H1 (cell line): ENCODE results near the gene PTPRJ. TPM values are rescaled to one million over a fixed set of nuclear protein-coding genes. Genes with fewer than 3 reads are reported as not detected.

Experiments
- CTCF ChIA-PET: fragments of 300-600 bp; sonication (Branson Sonifier 250); formaldehyde crosslinking; loops from one replicate; lab custom pipeline; 2021; ENCODE audit not compliant: partially characterized antibody; lab: Charles Lee
- POLR2A ChIA-PET: fragments of 300-600 bp; sonication (Branson Sonifier 250); formaldehyde crosslinking; loops from one replicate; lab custom pipeline; 2021; ENCODE audit warnings: inconsistent platforms; ENCODE audit not compliant: partially characterized antibody; lab: Charles Lee
- DNase-seq, 2 experiments: peaks; one replicate each; pipeline versions ENCODE4 v3.0.0 to v3.0.0-alpha.2; 2010 to 2022; ENCODE audit warnings: low spot score in 2 of 2, low read depth in 1 of 2, mixed read lengths in 1 of 2
- FAIRE-seq: peaks from 2 replicates; lab custom pipeline; 2011; peaks lifted over from hg19 to GRCh38; lab: Jason Lieb, UNC
- H2AFZ ChIP-seq: 2 replicates; pipeline ENCODE4 v1.8.1; 2012; ENCODE audit warnings: low read length, inconsistent platforms
- H2AK5ac ChIP-seq: 2 replicates; pipeline ENCODE4 v1.6.1; 2013; ENCODE audit warnings: low read depth, low read length
- H2BK120ac ChIP-seq: replicated peaks from 2 replicates; pipeline ENCODE3; 2013; ENCODE audit warnings: low read depth, low read length, inconsistent platforms
- H2BK12ac ChIP-seq: 2 replicates; pipeline ENCODE4 v1.6.1; 2013; ENCODE audit warnings: low read depth, low read length
- H2BK15ac ChIP-seq: 2 replicates; pipeline ENCODE4 v1.6.1; 2013; ENCODE audit warnings: low read length
- H2BK20ac ChIP-seq: 2 replicates; pipeline ENCODE4 v1.6.1; 2013; ENCODE audit warnings: low read length
- H2BK5ac ChIP-seq: 2 replicates; pipeline ENCODE4 v1.6.1; 2013; ENCODE audit warnings: low read depth, low read length
- H3K14ac ChIP-seq: 2 replicates; pipeline ENCODE4 v1.6.1; 2013; ENCODE audit warnings: inconsistent platforms; ENCODE audit not compliant: insufficient read length
- H3K18ac ChIP-seq: 2 replicates; pipeline ENCODE4 v1.6.1; 2013; ENCODE audit warnings: low read length; ENCODE audit errors: extremely low read depth
- H3K23ac ChIP-seq: 2 replicates; pipeline ENCODE4 v1.6.1; 2013; ENCODE audit warnings: inconsistent platforms; ENCODE audit not compliant: insufficient read length
- H3K23me2 ChIP-seq: 2 replicates; pipeline ENCODE4 v1.6.1; 2013; ENCODE audit warnings: low read depth, low read length
- H3K27ac ChIP-seq: 2 replicates; pipeline ENCODE4 v1.6.1; 2011; ENCODE audit warnings: low read depth, low read length, inconsistent platforms
- H3K27me3 ChIP-seq, 4 experiments: replicated peaks in 1 of 4; 1 replicate in 1 of 4; 2 replicates in 3 of 4; pipeline versions ENCODE4 v1.6.1 to v1.8.1; 2011 to 2013; ENCODE audit warnings: low read length in 3 of 4, mild to moderate bottlenecking in 3 of 4, inconsistent platforms in 2 of 4, mixed read lengths in 2 of 4, moderate library complexity in 1 of 4; ENCODE audit not compliant: control insufficient read depth in 3 of 4, insufficient read depth in 3 of 4; ENCODE audit errors: extremely low read depth in 1 of 4
- H3K36me3 ChIP-seq, 4 experiments: 2 replicates each; pipeline versions ENCODE4 v1.6.1 to v1.8.1; 2011 to 2013; ENCODE audit warnings: mild to moderate bottlenecking in 4 of 4, low read length in 3 of 4, moderate library complexity in 2 of 4, control low read depth in 1 of 4, inconsistent platforms in 1 of 4; ENCODE audit not compliant: insufficient read depth in 4 of 4, control insufficient read depth in 2 of 4
- H3K4ac ChIP-seq: replicated peaks from 2 replicates; pipeline ENCODE3; 2013; ENCODE audit warnings: low read length, low read depth, mixed read lengths, inconsistent platforms; ENCODE audit not compliant: insufficient read length
- H3K4me1 ChIP-seq, 4 experiments: replicated peaks in 1 of 4; 1 replicate in 1 of 4; 2 replicates in 3 of 4; pipeline versions ENCODE4 v1.6.1 to v1.8.1; 2011 to 2013; ENCODE audit warnings: low read length in 3 of 4, inconsistent platforms in 2 of 4, mixed read lengths in 1 of 4; ENCODE audit not compliant: insufficient read depth in 4 of 4, control insufficient read depth in 3 of 4
- H3K4me2 ChIP-seq, 2 experiments: 2 replicates each; pipeline versions ENCODE4 v1.6.1 to v1.8.1; 2011 to 2013; ENCODE audit warnings: low read depth in 2 of 2, low read length in 2 of 2, control low read depth in 1 of 2, inconsistent platforms in 1 of 2, mild to moderate bottlenecking in 1 of 2; ENCODE audit not compliant: insufficient read depth in 1 of 2
- H3K4me3 ChIP-seq, 4 experiments: fragments of 200-600, 300-600 bp in 1 of 4; sonication (generic), shearing (Covaris generic), sonication (Bioruptor Twin) in 1 of 4; 2 replicates each; pipeline versions ENCODE4 v1.5.1 to v1.8.1; 2011 to 2016; ENCODE audit warnings: low read length in 4 of 4, low read depth in 3 of 4, control low read depth in 2 of 4, inconsistent platforms in 2 of 4, mild to moderate bottlenecking in 2 of 4, mixed read lengths in 1 of 4, moderate library complexity in 1 of 4; ENCODE audit not compliant: insufficient read depth in 2 of 4; ENCODE audit errors: extremely low read depth in 1 of 4
- H3K56ac ChIP-seq: replicated peaks from 2 replicates; pipeline ENCODE3; 2013; ENCODE audit warnings: low read depth, mild to moderate bottlenecking, mixed read lengths, low read length, inconsistent platforms; ENCODE audit not compliant: insufficient read length
- H3K79me1 ChIP-seq: 2 replicates; pipeline ENCODE4 v1.6.1; 2013; ENCODE audit warnings: low read depth, low read length, control low read depth
- H3K79me2 ChIP-seq, 2 experiments: 2 replicates each; pipeline versions ENCODE4 v1.6.1 to v1.8.1; 2012 to 2013; ENCODE audit warnings: low read length in 2 of 2, mild to moderate bottlenecking in 2 of 2, inconsistent platforms in 1 of 2; ENCODE audit not compliant: insufficient read depth in 2 of 2, control insufficient read depth in 1 of 2
- H3K9ac ChIP-seq, 4 experiments: replicated peaks in 1 of 4; 1 replicate in 1 of 4; 2 replicates in 3 of 4; pipeline versions ENCODE4 v1.6.1 to v1.8.1; 2011 to 2013; ENCODE audit warnings: low read depth in 3 of 4, low read length in 3 of 4, control low read depth in 2 of 4, mild to moderate bottlenecking in 2 of 4, moderate library complexity in 2 of 4, inconsistent platforms in 1 of 4; ENCODE audit errors: extremely low read depth in 1 of 4
- H3K9me3 ChIP-seq, 2 experiments: 2 replicates each; pipeline versions ENCODE4 v1.6.1 to v1.8.1; 2012 to 2013; ENCODE audit warnings: mild to moderate bottlenecking in 2 of 2, moderate library complexity in 2 of 2, control low read depth in 1 of 2, inconsistent platforms in 1 of 2, low read depth in 1 of 2, low read length in 1 of 2, mixed read lengths in 1 of 2; ENCODE audit not compliant: insufficient read depth in 2 of 2
- H4K20me1 ChIP-seq, 2 experiments: replicated peaks in 1 of 2; 2 replicates each; pipeline versions ENCODE3 to v1.8.1; 2011 to 2013; ENCODE audit warnings: inconsistent platforms in 2 of 2, low read length in 2 of 2, mild to moderate bottlenecking in 1 of 2; ENCODE audit not compliant: insufficient read depth in 2 of 2, control insufficient read depth in 1 of 2
- H4K5ac ChIP-seq: 2 replicates; pipeline ENCODE4 v1.6.1; 2013; ENCODE audit warnings: low read length, low read depth, mixed read lengths, inconsistent platforms; ENCODE audit not compliant: insufficient read length
- H4K8ac ChIP-seq: 2 replicates; pipeline ENCODE4 v1.8.0; 2013; ENCODE audit warnings: mild to moderate bottlenecking, moderate library complexity, low read length, inconsistent platforms; ENCODE audit not compliant: insufficient read depth; ENCODE audit errors: extremely low read depth
- H4K91ac ChIP-seq: replicated peaks from 2 replicates; pipeline ENCODE3; 2013; ENCODE audit warnings: low read length, mixed read lengths, inconsistent platforms; ENCODE audit not compliant: insufficient read length
- CHD1 ChIP-seq: IDR thresholded peaks from 2 replicates; pipeline ENCODE4 v1.6.1; 2012; ENCODE audit warnings: low read depth, low read length, improper control_type of control experiment
- E2F6 ChIP-seq: IDR thresholded peaks from 2 replicates; pipeline ENCODE4 v1.6.1; 2012; ENCODE audit warnings: inconsistent platforms
- EP300 ChIP-seq, 2 experiments: IDR thresholded peaks; 1 replicate in 1 of 2; 2 replicates in 1 of 2; pipeline ENCODE4 v1.6.1; 2011 to 2012; ENCODE audit warnings: low read depth in 2 of 2, low read length in 2 of 2, mild to moderate bottlenecking in 2 of 2, borderline replicate concordance in 1 of 2, inconsistent platforms in 1 of 2, moderate library complexity in 1 of 2
- RBBP5 ChIP-seq: IDR thresholded peaks from 2 replicates; pipeline ENCODE4 v1.7.1; 2012; ENCODE audit warnings: low read depth, mild to moderate bottlenecking, inconsistent platforms, low read length, moderate library complexity, borderline replicate concordance
- SIRT6 ChIP-seq: IDR thresholded peaks from one replicate; pipeline ENCODE4 v1.7.1; 2012; ENCODE audit warnings: low read length, inconsistent platforms
- SP1 ChIP-seq: IDR thresholded peaks from 2 replicates; pipeline ENCODE4 v1.6.1; 2011; ENCODE audit warnings: low read depth, low read length
- SP4 ChIP-seq: IDR thresholded peaks from 2 replicates; pipeline ENCODE4 v1.6.1; 2012; ENCODE audit warnings: low read length, inconsistent platforms
- USF2 ChIP-seq: IDR thresholded peaks from 2 replicates; pipeline ENCODE4 v1.6.1; 2011; ENCODE audit warnings: low read length, improper control_type of control experiment
- WGBS, 2 experiments: shearing (Covaris generic) in 1 of 2; methylation state at CpG; one replicate each; pipeline versions ENCODE4 v1.1.6 to v1.1.7; 2013 to 2015; ENCODE audit warnings: low lambda C conversion rate in 2 of 2, mixed read lengths in 2 of 2, inconsistent platforms in 1 of 2, low coverage in 1 of 2, missing lambda C conversion rate in 1 of 2; ENCODE audit not compliant: insufficient replicate concordance in 2 of 2, insufficient coverage in 1 of 2, insufficient read length in 1 of 2; ENCODE audit errors: extremely low coverage in 1 of 2, missing lambda C conversion rate in 1 of 2; 5-methylcytosine and 5-hydroxymethylcytosine counted together
- polyA plus RNA-seq, 7 experiments: library from polyadenylated mRNA; depleted of rRNA in 3 of 7; stranded (reverse) in 5 of 7; unstranded in 2 of 7; fragments of >200 nt in 5 of 7; fragments of 200-250 nt in 2 of 7; gene quantifications; 1 replicate in 5 of 7; 2 replicates in 1 of 7; 4 replicates in 1 of 7; pipeline versions ENCODE4 v1.2.1 to v1.2.3, GENCODE V29; 2011 to 2013; ENCODE audit warnings: missing spikeins in 2 of 7, mixed read lengths in 2 of 7
- total RNA-seq: library from RNA; stranded (reverse); fragmentation: NEBNext Ultra II Directional; extraction: Animal tissue kit (Norgen Biotek cat#: 25700); gene quantifications from 2 replicates; pipeline ENCODE4 v1.2.1, GENCODE V29; 2021

Gene PTPRJ
- total and polyA plus RNA-seq, 2 of the 8 experiments (the other 6 are each of a cell fraction or from before 2014, with no cell fraction given): 4.4 to 22.6 TPM

- H3K79me2 ChIP-seq: peaks cover 0 to 5% of the 10 kb centered on the region in 2 experiments; a peak in 2 of 4 replicates
- H2BK5ac ChIP-seq: no peak overlapping the region
- H4K20me1 ChIP-seq: no peaks in the 10 kb centered on the region
- H3K27ac ChIP-seq: no peak overlapping the region
- ChIA-PET POLR2A (no interaction called here), CTCF (no interaction called here)
- no peak overlapping the region for H2AFZ ChIP-seq
- no peaks in the 10 kb centered on the region for H3K23me2 ChIP-seq
- no peak overlapping the region for H3K56ac ChIP-seq
- no peak overlapping the region for H3K4me2 ChIP-seq
- 87% methylated on average over 6 of the region's 6 CpGs; no CpG with 5 or more reads in 1 of the 2 experiments for WGBS, 2 experiments
- no peak overlapping the region for H3K18ac ChIP-seq
- H2AK5ac ChIP-seq: no peak overlapping the region
- H3K9me3 ChIP-seq: no peaks in the 10 kb centered on the region
- H3K36me3 ChIP-seq: no peaks in the 10 kb centered on the region
- H3K23ac ChIP-seq: no peak overlapping the region
- no peak overlapping the region for H4K91ac ChIP-seq
- no peak overlapping the region for H3K4ac ChIP-seq
- H4K8ac ChIP-seq: no peak overlapping the region
- H3K27me3 ChIP-seq: no peaks in the 10 kb centered on the region
- FAIRE-seq (no peak), DNase-seq (no peak)
- no peak overlapping the region for H2BK15ac ChIP-seq
- no peak overlapping the region for H3K4me3 ChIP-seq
- no peak overlapping the region for H3K9ac ChIP-seq
- TF ChIP-seq CHD1 (no peak), USF2 (no peak), E2F6 (no peak), RBBP5 (no peak), EP300 (IDR thresholded peaks at IDR 0.05; ENCODE audit: borderline replicate concordance in 1 of 2, low read depth in 2 of 2, low read length in 2 of 2) (no peak), SP4 (no peak), SP1 (no peak), SIRT6 (no peak)
- H3K79me1 ChIP-seq: peaks cover 7% of the 10 kb centered on the region; the same call in 1 of the 2 replicates
- no peak overlapping the region for H2BK12ac ChIP-seq
- peaks cover 0 to 15% (median 5%) of the 10 kb centered on the region in 4 experiments; a peak in 6 of 7 replicates for H3K4me1 ChIP-seq
- no peak overlapping the region for H2BK120ac ChIP-seq
- H4K5ac ChIP-seq: no peak overlapping the region
- H3K14ac ChIP-seq: no peak overlapping the region
- H2BK20ac ChIP-seq: no peak overlapping the region
These were observed 121.6 kb downstream of the PTPRJ start for GRCh38 chr11:48101958-48102357.
